Right lobe of liver (tissue), 4 donors: Measurements from ENCODE around the gene NEK8.

ENCODE experiments used
- CTCF ChIP-seq, 4 donors: fragments of 200-600 bp in 3 of 4; fragments of 450-650 bp in 1 of 4; IDR thresholded peaks; one replicate each; pipeline versions ENCODE4 v1.5.1 to v1.8.0; 2016 to 2022; ENCODE audit warnings: antibody characterized with exemption in 4 of 4, mild to moderate bottlenecking in 2 of 4
- POLR2A ChIP-seq: fragments of 450-650 bp; IDR thresholded peaks from one replicate; pipeline ENCODE4 v1.6.1; 2017; ENCODE audit warnings: antibody characterized with exemption, mild to moderate bottlenecking
- donor health status: DM: no; HTN: no; CAD: no.
- donor health status: DM: no; HTN: no; CAD: no.
- donor health status: DM: no; HTN: yes; CAD: no.

- TF ChIP-seq CTCF (IDR thresholded peaks at IDR 0.05) (no peak), POLR2A (no peak)
Measured at GRCh38 chr17:28688481-28688880, 40.1 kb upstream of the NEK8 start.
